ENCODE data around the gene ISL2. TPM values are rescaled to one million over a fixed set of nuclear protein-coding genes. Genes with fewer than 3 reads are reported as not detected.

Gene ISL2
- total and polyA plus RNA-seq, 4 donors: 0.22 to 0.86 (median 0.38) TPM; not detected in 1

DNA sequence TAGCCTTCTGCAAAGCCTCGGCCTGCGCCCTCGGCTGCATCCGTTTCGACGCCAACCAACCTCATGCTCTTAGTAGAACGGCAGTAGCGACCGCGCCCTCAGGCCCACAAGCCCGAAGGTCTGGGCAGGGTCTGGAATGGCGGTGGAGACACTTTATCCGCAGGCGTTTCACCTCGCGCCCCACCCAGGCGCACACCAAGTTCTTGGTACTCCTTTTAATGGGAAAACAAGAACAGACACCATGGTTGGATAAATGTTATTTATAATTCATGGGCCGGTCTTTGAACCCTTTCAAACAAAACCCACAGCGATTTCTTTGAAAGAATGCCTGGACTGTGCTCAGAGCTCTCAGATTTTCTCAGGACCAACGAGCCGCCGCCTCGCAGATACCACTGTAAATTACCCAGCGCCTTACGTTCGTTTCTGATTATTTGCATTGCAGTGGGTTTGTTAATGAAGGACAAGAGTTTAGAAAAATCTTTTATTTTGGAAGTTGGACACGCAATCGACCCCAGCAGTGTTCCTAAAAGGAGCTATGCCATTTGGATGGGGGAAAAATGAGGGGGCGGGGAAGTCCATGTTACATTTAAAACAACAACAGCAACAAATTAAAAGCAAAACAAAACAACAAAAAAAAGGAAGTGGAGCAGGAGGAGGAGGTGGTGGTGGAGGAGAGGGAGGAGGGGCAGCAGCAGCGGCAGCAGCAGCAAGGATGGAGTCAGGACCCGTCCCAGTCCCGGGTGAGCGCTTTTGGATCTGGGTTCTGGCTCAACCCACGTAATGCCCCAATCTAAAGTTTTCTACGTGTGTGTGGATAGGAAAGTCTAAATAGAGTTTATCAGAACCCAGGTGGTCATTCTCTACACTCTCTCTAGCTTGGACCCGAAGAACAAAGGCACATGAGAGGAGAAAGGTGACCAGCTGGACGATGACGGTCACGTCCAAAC is 993 bp upstream of the ISL2 start:
- no peak overlapping the region for H3K9ac ChIP-seq (ENCODE audit: insufficient read depth in 1 of 2, low read length in 2 of 2)
- no peak overlapping the region for H3K27ac ChIP-seq (ENCODE audit: low read depth in 1 of 2, low read length in 1 of 2)
- ATAC-seq (ENCODE audit: insufficient read depth, low FRiP score): no peak
- H3K36me3 ChIP-seq (ENCODE audit: control insufficient read depth in 4 of 4, insufficient read depth in 4 of 4, low read length in 4 of 4): no peaks in the 10 kb centered on the region
- WGBS, 2 donors: 6 to 12% methylated on average over 39 of the region's 39 CpGs
- TF ChIP-seq, protein P1, sequence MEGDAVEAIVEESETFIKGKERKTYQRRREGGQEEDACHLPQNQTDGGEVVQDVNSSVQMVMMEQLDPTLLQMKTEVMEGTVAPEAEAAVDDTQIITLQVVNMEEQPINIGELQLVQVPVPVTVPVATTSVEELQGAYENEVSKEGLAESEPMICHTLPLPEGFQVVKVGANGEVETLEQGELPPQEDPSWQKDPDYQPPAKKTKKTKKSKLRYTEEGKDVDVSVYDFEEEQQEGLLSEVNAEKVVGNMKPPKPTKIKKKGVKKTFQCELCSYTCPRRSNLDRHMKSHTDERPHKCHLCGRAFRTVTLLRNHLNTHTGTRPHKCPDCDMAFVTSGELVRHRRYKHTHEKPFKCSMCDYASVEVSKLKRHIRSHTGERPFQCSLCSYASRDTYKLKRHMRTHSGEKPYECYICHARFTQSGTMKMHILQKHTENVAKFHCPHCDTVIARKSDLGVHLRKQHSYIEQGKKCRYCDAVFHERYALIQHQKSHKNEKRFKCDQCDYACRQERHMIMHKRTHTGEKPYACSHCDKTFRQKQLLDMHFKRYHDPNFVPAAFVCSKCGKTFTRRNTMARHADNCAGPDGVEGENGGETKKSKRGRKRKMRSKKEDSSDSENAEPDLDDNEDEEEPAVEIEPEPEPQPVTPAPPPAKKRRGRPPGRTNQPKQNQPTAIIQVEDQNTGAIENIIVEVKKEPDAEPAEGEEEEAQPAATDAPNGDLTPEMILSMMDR (IDR thresholded peaks at IDR 0.05; ENCODE audit: control extremely low read depth, extremely low read depth): no peak
- H3K4me3 ChIP-seq: no peak overlapping the region
- H3K9me3 ChIP-seq (ENCODE audit: control insufficient read depth in 4 of 4, insufficient read depth in 3 of 4, low read length in 3 of 4): peaks cover 0 to 18% (median 0%) of the 10 kb centered on the region in 4 donors
- DNase-seq: peak in 2 of 3 donors; percentile 48 to 58
- peaks cover under 1 to 68% (median 66%) of the 10 kb centered on the region in 3 donors for H3K27me3 ChIP-seq (ENCODE audit: control insufficient read depth in 3 of 3, insufficient read depth in 3 of 3, low read length in 2 of 3)
- peaks cover 0 to 37% (median 10%) of the 10 kb centered on the region in 5 donors for H3K4me1 ChIP-seq (ENCODE audit: control insufficient read depth in 5 of 5, insufficient read depth in 5 of 5, low read length in 5 of 5)

DNA sequence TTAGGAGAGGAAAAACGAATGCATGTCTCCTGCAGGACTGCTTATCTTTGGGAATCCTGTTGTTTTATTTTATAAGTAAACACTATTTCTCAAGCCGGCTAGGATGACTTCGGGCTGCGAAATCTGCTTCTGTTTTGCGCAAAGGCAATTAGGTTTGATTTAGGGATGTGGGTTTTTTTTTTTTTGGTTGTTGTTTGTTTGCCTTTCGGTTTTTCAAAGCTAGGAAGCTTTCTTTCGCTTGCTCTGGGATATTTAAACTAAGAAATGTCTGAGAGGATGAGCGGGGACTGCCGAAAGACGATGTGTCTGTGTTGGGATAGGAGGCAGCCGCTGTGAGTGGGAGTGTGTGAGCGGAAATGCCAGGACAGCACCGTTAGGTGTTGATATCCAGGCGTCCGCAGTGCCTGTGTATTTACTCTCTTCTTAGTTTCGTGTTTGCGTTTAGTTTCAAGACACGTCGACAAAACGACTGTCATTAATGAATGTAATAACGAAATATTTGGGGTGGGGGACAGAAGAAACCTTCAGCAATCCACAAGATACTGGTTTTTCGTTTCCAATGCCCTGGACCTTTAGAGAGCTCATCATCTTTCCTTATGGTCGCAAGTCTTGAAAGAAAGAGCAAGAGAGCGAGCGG is 604 bp downstream of the ISL2 start:
- 6 to 11% methylated on average over 25 of the region's 25 CpGs for WGBS, 2 donors
- H3K4me3 ChIP-seq: no peak overlapping the region
- no peak overlapping the region for H3K27ac ChIP-seq (ENCODE audit: low read depth in 1 of 2, low read length in 1 of 2)
- DNase-seq (peak; percentile 37 to 65 (median 54)), ATAC-seq (ENCODE audit: insufficient read depth, low FRiP score) (no peak)
- no peaks in the 10 kb centered on the region for H3K36me3 ChIP-seq (ENCODE audit: control insufficient read depth in 4 of 4, insufficient read depth in 4 of 4, low read length in 4 of 4)
- H3K27me3 ChIP-seq (ENCODE audit: control insufficient read depth in 3 of 3, insufficient read depth in 3 of 3, low read length in 2 of 3): peaks cover 3 to 84% (median 77%) of the 10 kb centered on the region in 3 donors
- TF ChIP-seq, protein P1 (IDR thresholded peaks at IDR 0.05; ENCODE audit: control extremely low read depth, extremely low read depth): no peak
- H3K9me3 ChIP-seq (ENCODE audit: control insufficient read depth in 4 of 4, insufficient read depth in 3 of 4, low read length in 3 of 4): peaks cover 0 to 23% (median 0%) of the 10 kb centered on the region in 4 donors
- peak overlapping the region in 1 of 2 donors; percentile 7 for H3K9ac ChIP-seq (ENCODE audit: insufficient read depth in 1 of 2, low read length in 2 of 2)
- H3K4me1 ChIP-seq (ENCODE audit: control insufficient read depth in 5 of 5, insufficient read depth in 5 of 5, low read length in 5 of 5): peaks cover 0 to 42% (median 13%) of the 10 kb centered on the region in 5 donors

DNA sequence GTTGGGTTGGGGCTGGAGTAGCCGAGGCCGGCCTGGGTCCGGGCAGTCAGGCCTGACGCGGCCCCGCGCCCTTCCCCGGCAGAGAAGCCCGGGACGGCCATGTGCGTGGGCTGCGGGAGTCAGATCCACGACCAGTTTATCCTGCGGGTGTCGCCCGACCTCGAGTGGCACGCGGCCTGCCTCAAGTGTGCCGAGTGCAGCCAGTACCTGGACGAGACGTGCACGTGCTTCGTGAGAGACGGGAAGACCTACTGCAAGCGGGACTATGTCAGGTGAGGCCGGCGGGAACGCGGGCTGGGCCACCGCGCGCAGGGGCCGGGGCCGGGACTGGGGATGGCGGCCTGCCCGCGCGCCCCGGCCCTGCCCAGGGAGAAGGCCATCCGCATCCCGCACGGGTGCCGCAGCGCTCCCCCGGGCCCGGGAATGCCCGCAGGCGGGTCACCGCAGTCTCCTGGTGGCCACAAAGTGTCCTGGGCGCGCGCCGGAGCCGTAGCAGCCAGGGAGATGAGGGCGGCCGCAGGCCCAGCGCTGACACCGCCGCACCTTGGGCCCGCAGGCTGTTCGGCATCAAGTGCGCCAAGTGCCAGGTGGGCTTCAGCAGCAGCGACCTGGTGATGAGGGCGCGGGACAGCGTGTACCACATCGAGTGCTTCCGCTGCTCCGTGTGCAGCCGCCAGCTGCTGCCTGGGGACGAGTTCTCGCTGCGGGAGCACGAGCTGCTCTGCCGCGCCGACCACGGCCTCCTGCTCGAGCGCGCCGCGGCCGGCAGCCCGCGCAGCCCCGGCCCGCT is 1.3 kb downstream of the ISL2 start:
- Histone ChIP-seq H3K9ac (ENCODE audit: insufficient read depth in 1 of 2, low read length in 2 of 2) (no peak overlapping the region), H3K27me3 (ENCODE audit: control insufficient read depth in 3 of 3, insufficient read depth in 3 of 3, low read length in 2 of 3) (peaks cover 9 to 86% (median 79%) of the 10 kb centered on the region in 3 donors), H3K9me3 (ENCODE audit: control insufficient read depth in 4 of 4, insufficient read depth in 3 of 4, low read length in 3 of 4) (peaks cover 0 to 22% (median 0%) of the 10 kb centered on the region in 4 donors), H3K4me3 (no peak overlapping the region), H3K4me1 (ENCODE audit: control insufficient read depth in 5 of 5, insufficient read depth in 5 of 5, low read length in 5 of 5) (peaks cover 0 to 46% (median 13%) of the 10 kb centered on the region in 5 donors), H3K27ac (ENCODE audit: low read depth in 1 of 2, low read length in 1 of 2) (no peak overlapping the region), H3K36me3 (ENCODE audit: control insufficient read depth in 4 of 4, insufficient read depth in 4 of 4, low read length in 4 of 4) (no peaks in the 10 kb centered on the region)
- 4 to 7% methylated on average over 82 to 89 of the region's 89 CpGs for WGBS, 2 donors
- DNase-seq: peak; percentile 49 to 54 (median 50)
- TF ChIP-seq, protein P1 (IDR thresholded peaks at IDR 0.05; ENCODE audit: control extremely low read depth, extremely low read depth): no peak
- ATAC-seq (ENCODE audit: insufficient read depth, low FRiP score): no peak

Measured in lung (tissue), 12 donors.